ENCODE results near the gene ZFAND2A.

ZFAND2A gene

DNA sequence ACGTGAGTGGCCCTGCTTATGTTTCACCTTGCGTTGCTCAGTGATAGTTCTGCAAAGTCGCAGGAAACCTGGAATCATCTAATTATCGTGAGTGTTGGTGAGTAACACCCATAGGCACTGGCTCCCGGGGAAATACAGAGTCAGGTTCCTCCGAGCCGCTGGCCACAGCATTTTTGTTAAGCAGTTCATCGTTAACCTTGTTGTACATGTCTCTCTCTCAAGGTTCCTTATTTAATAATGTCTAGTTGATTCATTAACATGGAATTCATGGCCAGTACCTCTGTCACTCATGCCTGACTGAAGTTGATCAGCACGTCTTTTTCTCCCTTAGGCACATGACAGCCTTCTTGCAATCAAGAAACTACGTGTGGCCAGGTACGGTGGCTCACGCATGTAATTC is 3.1 kb upstream of the ZFAND2A start (continued):
- TF ChIP-seq, protein P1, sequence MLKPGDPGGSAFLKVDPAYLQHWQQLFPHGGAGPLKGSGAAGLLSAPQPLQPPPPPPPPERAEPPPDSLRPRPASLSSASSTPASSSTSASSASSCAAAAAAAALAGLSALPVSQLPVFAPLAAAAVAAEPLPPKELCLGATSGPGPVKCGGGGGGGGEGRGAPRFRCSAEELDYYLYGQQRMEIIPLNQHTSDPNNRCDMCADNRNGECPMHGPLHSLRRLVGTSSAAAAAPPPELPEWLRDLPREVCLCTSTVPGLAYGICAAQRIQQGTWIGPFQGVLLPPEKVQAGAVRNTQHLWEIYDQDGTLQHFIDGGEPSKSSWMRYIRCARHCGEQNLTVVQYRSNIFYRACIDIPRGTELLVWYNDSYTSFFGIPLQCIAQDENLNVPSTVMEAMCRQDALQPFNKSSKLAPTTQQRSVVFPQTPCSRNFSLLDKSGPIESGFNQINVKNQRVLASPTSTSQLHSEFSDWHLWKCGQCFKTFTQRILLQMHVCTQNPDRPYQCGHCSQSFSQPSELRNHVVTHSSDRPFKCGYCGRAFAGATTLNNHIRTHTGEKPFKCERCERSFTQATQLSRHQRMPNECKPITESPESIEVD (tag by site-specific recombination; IDR thresholded peaks at IDR 0.05): no peak
- TF ChIP-seq ZNF138 (tag by site-specific recombination; IDR thresholded peaks at IDR 0.05; ENCODE audit: borderline replicate concordance): no peak
- no peak for TF ChIP-seq SP2 (tag by site-specific recombination; IDR thresholded peaks at IDR 0.05)

DNA sequence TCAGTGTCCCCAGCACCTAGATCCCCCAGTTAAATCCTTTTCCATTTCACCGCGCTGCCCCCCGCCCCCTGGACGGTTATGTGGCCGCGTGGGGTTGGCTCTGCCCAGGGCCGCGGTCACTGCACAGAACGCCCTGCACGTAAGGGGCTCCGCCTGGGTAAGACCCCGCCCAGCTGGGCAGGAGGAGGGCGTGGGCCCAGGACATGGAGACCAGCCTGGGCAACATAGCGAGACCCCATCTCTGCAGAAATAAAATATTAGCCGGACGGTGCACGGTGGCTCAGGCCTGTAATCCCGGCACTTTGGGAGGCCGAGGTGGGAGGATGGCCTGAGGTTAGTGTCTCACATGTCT is 650 bp upstream of the ZFAND2A start:
- ChIA-PET CTCF (interaction anchor here (1.4 to 3.3 kb wide), 2 partner anchors 13 to 16 kb away, joined by 4 to 13 read pairs; no protein-coding TSS in a partner anchor), POLR2A (interaction anchor here (0.6 to 1.9 kb wide), 5 partner anchors 9 to 36 kb away, joined by 3 to 11 read pairs (median 7); a partner anchor contains a TSS)
- Histone ChIP-seq H3K9me3 (ENCODE audit: control insufficient read depth, insufficient read depth, low read depth, low read length) (no peaks in the 10 kb centered on the region), H3K36me3 (ENCODE audit: control insufficient read depth in 2 of 2, insufficient read depth in 1 of 2, low read length in 2 of 2) (peaks cover 9 to 46% of the 10 kb centered on the region in 2 experiments; a peak in 2 of 3 replicates), H3K27ac (ENCODE audit: extremely low read depth, low read depth, low read length) (peak overlapping the region; percentile 94), H3K4me1 (ENCODE audit: control insufficient read depth, insufficient read depth, low read length) (0 out of 2 replicates have a peak, but pooled peaks cover 2% of the 10 kb centered on the region), H3K4me3 (ENCODE audit: low read depth, low read length) (peak overlapping the region; percentile 96)
- peak; percentile 78 for TF ChIP-seq KLF1 (tag by site-specific recombination; IDR thresholded peaks at IDR 0.05)
- TF ChIP-seq GLIS1 (tag by site-specific recombination; IDR thresholded peaks at IDR 0.05): 0 out of 2 replicates have a peak, but pooled peaks have one; percentile 14
- TF ChIP-seq ZNF335 (tag by site-specific recombination; conservative IDR thresholded peaks at IDR 0.05): peak; percentile 27
- TF ChIP-seq, protein P2, sequence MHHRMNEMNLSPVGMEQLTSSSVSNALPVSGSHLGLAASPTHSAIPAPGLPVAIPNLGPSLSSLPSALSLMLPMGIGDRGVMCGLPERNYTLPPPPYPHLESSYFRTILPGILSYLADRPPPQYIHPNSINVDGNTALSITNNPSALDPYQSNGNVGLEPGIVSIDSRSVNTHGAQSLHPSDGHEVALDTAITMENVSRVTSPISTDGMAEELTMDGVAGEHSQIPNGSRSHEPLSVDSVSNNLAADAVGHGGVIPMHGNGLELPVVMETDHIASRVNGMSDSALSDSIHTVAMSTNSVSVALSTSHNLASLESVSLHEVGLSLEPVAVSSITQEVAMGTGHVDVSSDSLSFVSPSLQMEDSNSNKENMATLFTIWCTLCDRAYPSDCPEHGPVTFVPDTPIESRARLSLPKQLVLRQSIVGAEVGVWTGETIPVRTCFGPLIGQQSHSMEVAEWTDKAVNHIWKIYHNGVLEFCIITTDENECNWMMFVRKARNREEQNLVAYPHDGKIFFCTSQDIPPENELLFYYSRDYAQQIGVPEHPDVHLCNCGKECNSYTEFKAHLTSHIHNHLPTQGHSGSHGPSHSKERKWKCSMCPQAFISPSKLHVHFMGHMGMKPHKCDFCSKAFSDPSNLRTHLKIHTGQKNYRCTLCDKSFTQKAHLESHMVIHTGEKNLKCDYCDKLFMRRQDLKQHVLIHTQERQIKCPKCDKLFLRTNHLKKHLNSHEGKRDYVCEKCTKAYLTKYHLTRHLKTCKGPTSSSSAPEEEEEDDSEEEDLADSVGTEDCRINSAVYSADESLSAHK (tag by site-specific recombination; IDR thresholded peaks at IDR 0.05): no peak
- no peak for TF ChIP-seq ZNF530 (tag by site-specific recombination; IDR thresholded peaks at IDR 0.05; ENCODE audit: low read depth)
- no peak for TF ChIP-seq ZNF416 (tag by site-specific recombination; IDR thresholded peaks at IDR 0.05)
- TF ChIP-seq, protein P3, sequence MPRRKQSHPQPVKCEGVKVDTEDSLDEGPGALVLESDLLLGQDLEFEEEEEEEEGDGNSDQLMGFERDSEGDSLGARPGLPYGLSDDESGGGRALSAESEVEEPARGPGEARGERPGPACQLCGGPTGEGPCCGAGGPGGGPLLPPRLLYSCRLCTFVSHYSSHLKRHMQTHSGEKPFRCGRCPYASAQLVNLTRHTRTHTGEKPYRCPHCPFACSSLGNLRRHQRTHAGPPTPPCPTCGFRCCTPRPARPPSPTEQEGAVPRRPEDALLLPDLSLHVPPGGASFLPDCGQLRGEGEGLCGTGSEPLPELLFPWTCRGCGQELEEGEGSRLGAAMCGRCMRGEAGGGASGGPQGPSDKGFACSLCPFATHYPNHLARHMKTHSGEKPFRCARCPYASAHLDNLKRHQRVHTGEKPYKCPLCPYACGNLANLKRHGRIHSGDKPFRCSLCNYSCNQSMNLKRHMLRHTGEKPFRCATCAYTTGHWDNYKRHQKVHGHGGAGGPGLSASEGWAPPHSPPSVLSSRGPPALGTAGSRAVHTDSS (tag by site-specific recombination; IDR thresholded peaks at IDR 0.05): no peak
- TF ChIP-seq, protein P4, sequence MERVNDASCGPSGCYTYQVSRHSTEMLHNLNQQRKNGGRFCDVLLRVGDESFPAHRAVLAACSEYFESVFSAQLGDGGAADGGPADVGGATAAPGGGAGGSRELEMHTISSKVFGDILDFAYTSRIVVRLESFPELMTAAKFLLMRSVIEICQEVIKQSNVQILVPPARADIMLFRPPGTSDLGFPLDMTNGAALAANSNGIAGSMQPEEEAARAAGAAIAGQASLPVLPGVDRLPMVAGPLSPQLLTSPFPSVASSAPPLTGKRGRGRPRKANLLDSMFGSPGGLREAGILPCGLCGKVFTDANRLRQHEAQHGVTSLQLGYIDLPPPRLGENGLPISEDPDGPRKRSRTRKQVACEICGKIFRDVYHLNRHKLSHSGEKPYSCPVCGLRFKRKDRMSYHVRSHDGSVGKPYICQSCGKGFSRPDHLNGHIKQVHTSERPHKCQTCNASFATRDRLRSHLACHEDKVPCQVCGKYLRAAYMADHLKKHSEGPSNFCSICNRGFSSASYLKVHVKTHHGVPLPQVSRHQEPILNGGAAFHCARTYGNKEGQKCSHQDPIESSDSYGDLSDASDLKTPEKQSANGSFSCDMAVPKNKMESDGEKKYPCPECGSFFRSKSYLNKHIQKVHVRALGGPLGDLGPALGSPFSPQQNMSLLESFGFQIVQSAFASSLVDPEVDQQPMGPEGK (tag by site-specific recombination; IDR thresholded peaks at IDR 0.05): no peak
- TF ChIP-seq, protein P1 (tag by site-specific recombination; IDR thresholded peaks at IDR 0.05): no peak
- peak; percentile 96 for TF ChIP-seq ZNF121 (tag by site-specific recombination; IDR thresholded peaks at IDR 0.05)
- TF ChIP-seq ZNF16 (tag by site-specific recombination; IDR thresholded peaks at IDR 0.05; ENCODE audit: low read depth): no peak
- no peak for TF ChIP-seq ZXDB (tag by site-specific recombination; IDR thresholded peaks at IDR 0.05)
- TF ChIP-seq SP3 (tag by site-specific recombination; IDR thresholded peaks at IDR 0.05): 0 out of 2 replicates have a peak, but pooled peaks have one; percentile 6
- TF ChIP-seq ZNF366 (tag by site-specific recombination; conservative IDR thresholded peaks at IDR 0.05): no peak
- no peak for TF ChIP-seq ZNF174 (tag by site-specific recombination; IDR thresholded peaks at IDR 0.05)
- TF ChIP-seq GFI1B (tag by site-specific recombination; IDR thresholded peaks at IDR 0.05): no peak
- peak; percentile 36 for TF ChIP-seq GLIS2 (tag by site-specific recombination; IDR thresholded peaks at IDR 0.05)
- TF ChIP-seq ZNF561 (tag by site-specific recombination; IDR thresholded peaks at IDR 0.05; ENCODE audit: borderline replicate concordance): no peak
- no peak for TF ChIP-seq ZNF701 (tag by site-specific recombination; IDR thresholded peaks at IDR 0.05)
